HepG2 (cell line): ENCODE data around the gene MPIG6B. TPM values are rescaled to one million over a fixed set of nuclear protein-coding genes. Genes with fewer than 3 reads are reported as not detected.

Experiments
- ATAC-seq: fragments of 200-7000 bp; cut with Tn5 transposase; 3 replicates; pipeline ENCODE4 v1.9.1; 2020; ENCODE audit warnings: mild to moderate bottlenecking, moderate library complexity
- BruUV-seq: library from RNA; stranded (reverse); fragments of 400-500 nt; replicated peaks from 2 replicates; lab custom pipeline; 2021; lab: Mats Ljungman, UMichigan
- CTCF ChIA-PET: fragments of 300-600 bp; formaldehyde crosslinking; extraction: SDS; loops from one replicate; lab custom pipeline; 2021; ENCODE audit warnings: low total read pairs, inconsistent platforms, low intra/inter-chr PET ratio; lab: Yijun Ruan, JAX
- POLR2A ChIA-PET: fragments of 350-600 bp; sonication (Branson Sonifier 250); formaldehyde crosslinking; loops from one replicate; lab custom pipeline; 2020; ENCODE audit warnings: antibody characterized with exemption, inconsistent platforms; lab: Yijun Ruan, JAX
- DNase-seq: peaks from one replicate; pipeline ENCODE4 v3.0.0-alpha.2; 2015; ENCODE audit warnings: low spot score
- FAIRE-seq: peaks from 3 replicates; lab custom pipeline; 2011; peaks lifted over from hg19 to GRCh38; lab: Jason Lieb, UNC
- H2AFZ ChIP-seq: one replicate; pipeline ENCODE4 v1.6.1; 2011; ENCODE audit warnings: low read length, inconsistent platforms
- H3K27ac ChIP-seq: fragments of 300-600 bp; 3 replicates; pipeline ENCODE4 v1.8.0; 2011; ENCODE audit warnings: mixed run types, mild to moderate bottlenecking, mixed read lengths, low read length, inconsistent platforms; ENCODE audit not compliant: insufficient read depth; ENCODE audit errors: extremely low read length
- H3K27me3 ChIP-seq, 2 experiments: fragments of 200-600 bp in 1 of 2; 2 replicates in 1 of 2; 3 replicates in 1 of 2; pipeline versions ENCODE4 v1.6.0 to v1.8.0; 2011; ENCODE audit warnings: low read length in 2 of 2, mild to moderate bottlenecking in 2 of 2, moderate library complexity in 2 of 2, inconsistent platforms in 1 of 2; ENCODE audit not compliant: insufficient read depth in 2 of 2, control insufficient read depth in 1 of 2
- H3K36me3 ChIP-seq, 2 experiments: fragments of 200-600 bp in 1 of 2; replicated peaks in 1 of 2; 2 replicates in 1 of 2; 3 replicates in 1 of 2; pipeline versions ENCODE4 v1.5.1 to v1.8.0; 2011; ENCODE audit warnings: low read length in 2 of 2, inconsistent platforms in 1 of 2; ENCODE audit not compliant: insufficient read depth in 2 of 2, control insufficient read depth in 1 of 2
- H3K4me1 ChIP-seq: 2 replicates; pipeline ENCODE4 v1.5.1; 2012; ENCODE audit warnings: low read length, inconsistent platforms; ENCODE audit not compliant: insufficient read depth
- H3K4me2 ChIP-seq: 2 replicates; pipeline ENCODE4 v1.6.0; 2011; ENCODE audit warnings: low read depth, low read length, inconsistent platforms
- H3K4me3 ChIP-seq, 3 experiments: fragments of 200-600 bp in 1 of 3; sonication (generic), shearing (Covaris generic) in 1 of 3; replicated peaks in 1 of 3; 2 replicates each; pipeline ENCODE4 v1.5.1; 2011 to 2016; ENCODE audit warnings: low read length in 3 of 3, inconsistent platforms in 2 of 3, low read depth in 2 of 3, mild to moderate bottlenecking in 2 of 3, control low read depth in 1 of 3, mixed read lengths in 1 of 3; ENCODE audit not compliant: insufficient read depth in 1 of 3
- H3K79me2 ChIP-seq: one replicate; pipeline ENCODE4 v1.6.1; 2011; ENCODE audit warnings: low read length, inconsistent platforms; ENCODE audit not compliant: insufficient read depth
- H3K9ac ChIP-seq: 2 replicates; pipeline ENCODE4 v1.6.0; 2011; ENCODE audit warnings: mild to moderate bottlenecking, low read depth, low read length, inconsistent platforms; ENCODE audit not compliant: insufficient read depth
- H3K9me3 ChIP-seq: 2 replicates; pipeline ENCODE4 v1.5.1; 2012; ENCODE audit warnings: mild to moderate bottlenecking, low read length
- H4K20me1 ChIP-seq: 2 replicates; pipeline ENCODE4 v1.6.0; 2011; ENCODE audit warnings: inconsistent platforms, mild to moderate bottlenecking, low read length, moderate library complexity; ENCODE audit not compliant: insufficient read depth
- ELF1 ChIP-seq: sonication (generic); formaldehyde crosslinking; IDR thresholded peaks from 2 replicates; pipeline ENCODE4 v1.4.0; 2020; ENCODE audit warnings: missing genetic modification reagents
- KLF13 ChIP-seq: sonication (generic); formaldehyde crosslinking; IDR thresholded peaks from 2 replicates; pipeline ENCODE4 v1.4.0; 2020; ENCODE audit warnings: mild to moderate bottlenecking, missing genetic modification reagents
- RXRA ChIP-seq: sonication (generic); formaldehyde crosslinking; IDR thresholded peaks from 2 replicates; pipeline ENCODE4 v1.5.1; 2020; ENCODE audit warnings: missing genetic modification reagents
- SALL1 ChIP-seq: sonication (generic); formaldehyde crosslinking; IDR thresholded peaks from 2 replicates; pipeline ENCODE4 v1.8.0; 2022; ENCODE audit warnings: mild to moderate bottlenecking, missing genetic modification reagents
- TEAD3 ChIP-seq: optimal IDR thresholded peaks from 2 replicates; pipeline ENCODE3; 2016; ENCODE audit warnings: borderline replicate concordance
- ZBTB8A ChIP-seq: sonication (generic); formaldehyde crosslinking; IDR thresholded peaks from 2 replicates; pipeline ENCODE4 v1.4.0; 2020; ENCODE audit warnings: mild to moderate bottlenecking, low read depth, missing genetic modification reagents, borderline replicate concordance
- ZNF510 ChIP-seq: sonication (generic); formaldehyde crosslinking; IDR thresholded peaks from 2 replicates; pipeline ENCODE4 v1.4.0; 2020; ENCODE audit warnings: low read depth, mild to moderate bottlenecking, missing genetic modification reagents
- ZNF746 ChIP-seq: sonication (generic); formaldehyde crosslinking; IDR thresholded peaks from 2 replicates; pipeline ENCODE4 v1.8.0; 2022; ENCODE audit warnings: mild to moderate bottlenecking, missing genetic modification reagents
- ZNF747 ChIP-seq: sonication (generic); formaldehyde crosslinking; IDR thresholded peaks from 2 replicates; pipeline ENCODE4 v1.8.1; 2023; ENCODE audit warnings: missing genetic modification reagents, mild to moderate bottlenecking, borderline replicate concordance
- WGBS: methylation state at CpG from one replicate; pipeline ENCODE4 v1.1.6; 2017; ENCODE audit warnings: low lambda C conversion rate; 5-methylcytosine and 5-hydroxymethylcytosine counted together
- in situ Hi-C: cut with HindIII; loops from 2 replicates; pipeline ENCODE4 v1.10.0; 2017; ENCODE audit warnings: low pct_unique_long_range_greater_than_20kb; ENCODE audit not compliant: extremely low pct_ligation_motif_present
- intact Hi-C: fragments of 100-400 bp; cut with micrococcal nuclease; formaldehyde crosslinking; loops from one replicate; pipeline ENCODE4 v1.10.0; 2022; ENCODE audit not compliant: unreplicated experiment
- polyA plus RNA-seq, 8 experiments: library from polyadenylated mRNA; depleted of rRNA in 3 of 8; stranded (reverse) in 7 of 8; unstranded in 1 of 8; fragments of >200 nt; fragmentation: Illumina TruSeq in 4 of 8; extraction: Trizol in 4 of 8; gene quantifications; 2 replicates each; pipeline versions ENCODE4 v1.2.1 to v1.2.3, GENCODE V29; 2011 to 2016; ENCODE audit warnings: low read depth in 4 of 8, missing spikeins in 1 of 8, mixed read lengths in 1 of 8; ENCODE audit not compliant: insufficient read depth in 1 of 8
- total RNA-seq, 5 experiments: library from RNA; depleted of rRNA; stranded (reverse); fragments of >200 nt; fragmentation: Illumina TruSeq; extraction: Trizol; gene quantifications; 2 replicates each; pipeline ENCODE4 v1.2.3, GENCODE V29; 2016; ENCODE audit warnings: low read depth in 1 of 5
- TF ChIP-seq, protein P1 (sequence below): sonication (generic); formaldehyde crosslinking; IDR thresholded peaks from 2 replicates; pipeline ENCODE4 v1.4.0; 2020; ENCODE audit warnings: mild to moderate bottlenecking, missing genetic modification reagents

Gene MPIG6B
- total and polyA plus RNA-seq, 2 of the 13 experiments (the other 11 are each of a cell fraction or from before 2014, with no cell fraction given), result not detected

DNA sequence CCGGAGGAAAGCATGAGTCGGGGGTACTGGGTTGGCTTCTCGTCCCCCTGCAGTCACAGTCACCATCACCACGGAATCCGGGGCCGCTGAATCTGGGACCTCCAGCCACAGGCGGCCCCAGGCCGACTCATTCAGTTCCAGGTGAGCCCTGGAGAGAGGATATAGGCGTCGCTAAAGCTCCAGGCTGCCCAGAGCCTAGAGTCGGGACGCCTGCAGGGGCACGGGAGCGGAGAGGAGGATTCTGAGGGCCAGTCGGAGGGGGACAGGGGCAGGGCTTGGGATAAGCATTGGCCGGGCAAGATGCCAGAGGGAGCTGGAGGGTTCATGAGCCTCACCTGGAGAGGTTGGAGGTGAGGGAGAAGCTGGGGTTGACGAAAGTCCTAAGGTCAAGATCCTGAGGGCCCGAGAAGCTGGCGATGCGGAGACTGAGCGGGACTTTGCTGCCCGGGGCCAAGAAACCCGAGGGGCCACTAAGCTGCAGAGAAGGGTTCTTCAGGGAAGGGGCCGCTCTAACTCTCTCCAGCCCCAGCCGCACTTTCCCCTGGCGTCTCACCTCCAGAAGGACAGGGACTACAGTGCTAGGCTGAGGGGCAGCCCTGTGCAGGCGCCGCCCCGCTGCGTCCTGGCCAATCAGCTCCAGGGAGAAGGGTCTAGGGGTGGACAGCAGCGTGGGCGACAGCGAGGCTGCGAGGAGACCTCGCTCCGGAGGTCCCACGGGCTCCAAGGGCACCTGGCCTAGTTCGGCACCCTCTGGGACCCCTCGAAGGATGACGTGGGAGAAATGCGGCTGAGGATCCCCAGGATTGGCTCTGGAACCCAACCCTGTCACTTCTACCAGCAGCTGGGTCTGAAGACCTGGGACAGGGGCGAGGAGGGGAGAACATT is 43.0 kb downstream of the MPIG6B start (continued):
- 0 out of 2 replicates have a peak, but pooled peaks have one; percentile 26 for TF ChIP-seq ZNF747 (CRISPR knock-in tag)
- TF ChIP-seq ZNF746 (CRISPR knock-in tag), result no peak
- peak; percentile 87; the same call in 1 of the 2 replicates for TF ChIP-seq ZNF510 (CRISPR knock-in tag)
- TF ChIP-seq KLF13 (CRISPR knock-in tag), result no peak; the same call in none of the 2 replicates
- no peak for TF ChIP-seq ELF1 (CRISPR knock-in tag)

DNA sequence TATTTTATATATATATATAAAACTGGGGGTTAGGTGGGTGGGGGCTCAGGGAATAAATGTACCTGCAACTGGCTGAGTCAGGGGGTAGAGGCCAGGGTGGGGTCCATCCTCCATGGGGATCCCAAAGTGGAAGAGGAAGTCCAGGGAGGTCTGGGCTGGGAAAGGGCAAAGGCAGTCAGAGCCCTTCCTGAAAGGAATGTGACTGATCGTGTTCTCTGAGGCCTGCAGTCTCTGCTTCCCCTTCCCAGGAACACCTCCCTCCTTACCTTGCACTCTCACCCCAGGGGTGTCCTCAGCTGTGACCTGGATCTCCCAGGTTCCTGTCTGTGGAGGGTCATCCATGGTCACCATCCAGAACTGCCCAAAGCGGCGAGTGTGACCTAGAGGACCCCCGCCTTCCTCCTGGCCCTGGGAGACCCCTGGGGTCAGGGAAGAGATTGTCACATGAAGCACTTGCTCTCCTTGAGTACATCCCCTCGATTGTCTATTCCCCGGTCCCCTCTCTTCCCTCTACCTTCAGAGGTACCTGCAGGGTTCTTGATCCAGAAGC is 44.0 kb downstream of the MPIG6B start:
- Histone ChIP-seq H3K36me3 (no peaks in the 10 kb centered on the region), H2AFZ (no peak overlapping the region), H3K27ac (no peak overlapping the region), H3K9me3 (no peaks in the 10 kb centered on the region), H3K27me3 (no peaks in the 10 kb centered on the region), H3K4me1 (peaks cover 49% of the 10 kb centered on the region), H4K20me1 (no peaks in the 10 kb centered on the region), H3K79me2 (no peaks in the 10 kb centered on the region), H3K4me3 (no peak overlapping the region), H3K4me2 (no peak overlapping the region), H3K9ac (no peak overlapping the region)
- CTCF ChIA-PET, result no interaction called here
- intact Hi-C loops (no loop called here), in situ Hi-C loops (loop anchor here (5.0 kb wide), 2 partner anchors 35 to 85 kb away; partner anchors contain the start of gene LY6G5C)
- POLR2A ChIA-PET, result interaction anchor here (0.7 to 2.3 kb wide), 13 partner anchors 10 to 116 kb away, joined by 3 to 172 read pairs (median 10); partner anchors contain the start of genes BAG6, CLIC1, DDAH2 and HSPA1A
- ATAC-seq (no peak), FAIRE-seq (no peak), DNase-seq (no peak)
- TF ChIP-seq ZBTB8A (CRISPR knock-in tag) (no peak), RXRA (CRISPR knock-in tag) (0 out of 2 replicates have a peak, but pooled peaks have one; percentile 26), TEAD3 (peak; percentile 15), SALL1 (CRISPR knock-in tag) (0 out of 2 replicates have a peak, but pooled peaks have one; percentile 23)
- TF ChIP-seq, protein P1, sequence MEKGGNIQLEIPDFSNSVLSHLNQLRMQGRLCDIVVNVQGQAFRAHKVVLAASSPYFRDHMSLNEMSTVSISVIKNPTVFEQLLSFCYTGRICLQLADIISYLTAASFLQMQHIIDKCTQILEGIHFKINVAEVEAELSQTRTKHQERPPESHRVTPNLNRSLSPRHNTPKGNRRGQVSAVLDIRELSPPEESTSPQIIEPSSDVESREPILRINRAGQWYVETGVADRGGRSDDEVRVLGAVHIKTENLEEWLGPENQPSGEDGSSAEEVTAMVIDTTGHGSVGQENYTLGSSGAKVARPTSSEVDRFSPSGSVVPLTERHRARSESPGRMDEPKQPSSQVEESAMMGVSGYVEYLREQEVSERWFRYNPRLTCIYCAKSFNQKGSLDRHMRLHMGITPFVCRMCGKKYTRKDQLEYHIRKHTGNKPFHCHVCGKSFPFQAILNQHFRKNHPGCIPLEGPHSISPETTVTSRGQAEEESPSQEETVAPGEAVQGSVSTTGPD (CRISPR knock-in tag), result no peak
- 72% methylated on average over 6 of the region's 6 CpGs for WGBS
- no TSS peak for BruUV-seq
